MCF 10A (cell line): ENCODE data around the gene ALKBH6. TPM values are rescaled to one million over a fixed set of nuclear protein-coding genes. Genes with fewer than 3 reads are reported as not detected.

ENCODE experiments used
- BruUV-seq: library from RNA; stranded (reverse); fragments of 400-500 nt; replicated peaks from 2 replicates; lab custom pipeline; 2021; lab: Mats Ljungman, UMichigan
- CTCF ChIA-PET: fragments of 300-600 bp; sonication (Branson Sonifier 250); formaldehyde crosslinking; extraction: SDS; loops from one replicate; lab custom pipeline; 2021; ENCODE audit warnings: antibody characterized with exemption, inconsistent platforms; lab: Yijun Ruan, JAX
- POLR2A ChIA-PET: fragments of 300-600, 350-650 bp; sonication (Branson Sonifier 250); formaldehyde crosslinking; extraction: SDS; loops from one replicate; lab custom pipeline; 2020; ENCODE audit warnings: antibody characterized with exemption, inconsistent platforms; lab: Yijun Ruan, JAX
- DNase-seq: peaks from one replicate; pipeline ENCODE4 v3.0.0-alpha.2; 2018; ENCODE audit not compliant: unreplicated experiment
- H3K27ac Mint-ChIP-seq: one replicate; pipeline ENCODE4 v1.8.0; 2022; ENCODE audit warnings: mild to moderate bottlenecking, low read depth, mixed read lengths; ENCODE audit not compliant: unreplicated experiment
- H3K27me3 Mint-ChIP-seq: one replicate; pipeline ENCODE4 v1.8.0; 2022; ENCODE audit warnings: mixed read lengths; ENCODE audit not compliant: insufficient read depth, unreplicated experiment
- H3K36me3 Mint-ChIP-seq: one replicate; pipeline ENCODE4 v1.8.0; 2022; ENCODE audit warnings: mild to moderate bottlenecking, moderate library complexity, mixed read lengths; ENCODE audit not compliant: insufficient read depth, unreplicated experiment
- H3K4me1 Mint-ChIP-seq: one replicate; pipeline ENCODE4 v1.8.0; 2022; ENCODE audit warnings: mixed read lengths; ENCODE audit not compliant: insufficient read depth, unreplicated experiment
- H3K4me3 Mint-ChIP-seq: one replicate; pipeline ENCODE4 v1.8.0; 2022; ENCODE audit warnings: mild to moderate bottlenecking, moderate library complexity, mixed read lengths; ENCODE audit not compliant: unreplicated experiment
- H3K9me3 Mint-ChIP-seq: one replicate; pipeline ENCODE4 v1.8.0; 2022; ENCODE audit warnings: mixed read lengths; ENCODE audit not compliant: unreplicated experiment
- CTCF ChIP-seq: fragments of 200-600 bp; IDR thresholded peaks from one replicate; pipeline ENCODE4 v1.8.0; 2022; ENCODE audit warnings: antibody characterized with exemption, mild to moderate bottlenecking; ENCODE audit not compliant: unreplicated experiment
- intact Hi-C: fragments of 100-400 bp; cut with micrococcal nuclease; formaldehyde crosslinking; loops from 2 replicates; pipeline ENCODE4 v1.14.1; 2022
- total RNA-seq: library from RNA; stranded (reverse); gene quantifications from 2 replicates; pipeline ENCODE4 v1.2.3, GENCODE V29; 2022

The ALKBH6 gene
- total RNA-seq, 1 experiment from 2014 or later = 16.5 TPM

- no TSS peak for BruUV-seq
- POLR2A ChIA-PET = interaction anchor here (1.7 to 2.4 kb wide), 2 partner anchors 12 to 17 kb away, joined by 10 to 12 read pairs; partner anchors contain the start of genes ALKBH6 and SYNE4
- no peak for DNase-seq
- H3K27me3 Mint-ChIP-seq = no peaks in the 10 kb centered on the region
- intact Hi-C loops = no loop called here
- no peak overlapping the region for H3K27ac Mint-ChIP-seq
- H3K4me3 Mint-ChIP-seq = peak overlapping the region; percentile 86
- H3K4me1 Mint-ChIP-seq = peaks cover 21% of the 10 kb centered on the region
- CTCF ChIA-PET = interaction anchor here (0.7 to 1.6 kb wide), 4 partner anchors 9 to 182 kb away, joined by 3 to 4 read pairs (median 3); no protein-coding TSS in a partner anchor
- no peak for TF ChIP-seq CTCF
- H3K36me3 Mint-ChIP-seq = peaks cover 38% of the 10 kb centered on the region
- no peaks in the 10 kb centered on the region for H3K9me3 Mint-ChIP-seq
These were observed 17.2 kb downstream of the ALKBH6 start for GRCh38 chr19:35996777-35997176.

DNA sequence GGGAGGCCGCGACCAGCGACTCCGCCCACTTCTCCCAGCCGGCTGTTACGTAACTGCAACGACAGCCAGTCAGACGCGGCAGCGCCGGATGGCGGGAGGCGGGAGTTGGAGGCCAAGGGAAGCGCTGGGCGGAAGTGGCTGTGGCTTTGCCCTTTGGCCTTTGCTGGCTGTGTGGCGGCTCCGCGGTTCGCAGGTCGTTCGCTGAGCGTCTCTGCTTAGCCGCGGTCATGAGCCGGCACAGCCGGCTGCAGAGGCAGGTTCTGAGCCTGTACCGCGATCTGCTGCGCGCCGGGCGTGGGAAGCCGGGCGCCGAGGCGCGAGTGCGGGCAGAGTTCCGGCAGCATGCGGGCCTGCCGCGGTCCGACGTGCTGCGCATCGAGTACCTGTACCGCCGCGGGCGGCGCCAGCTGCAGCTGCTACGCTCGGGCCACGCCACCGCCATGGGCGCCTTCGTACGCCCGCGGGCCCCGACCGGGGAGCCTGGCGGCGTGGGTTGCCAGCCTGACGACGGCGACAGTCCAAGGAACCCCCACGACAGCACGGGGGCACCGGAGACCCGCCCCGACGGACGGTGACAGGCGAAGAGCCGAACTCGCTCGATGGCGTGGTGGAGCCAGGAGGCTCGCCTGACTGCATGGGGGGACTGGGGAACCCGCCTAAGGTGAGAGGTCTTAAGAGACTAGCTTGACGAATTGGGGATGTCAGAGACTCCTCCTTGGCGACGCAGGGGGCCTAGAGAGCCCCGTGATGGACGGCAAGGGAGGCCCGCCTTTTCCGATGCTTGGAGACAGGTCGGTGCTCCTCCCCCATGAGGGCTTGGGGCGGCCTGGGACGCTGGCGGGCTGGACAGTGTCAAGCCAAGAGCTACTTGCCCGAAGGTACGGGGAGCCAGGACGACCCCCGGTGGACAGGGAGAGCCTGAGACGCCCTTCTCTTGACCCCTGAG lies 18.7 kb downstream of the ALKBH6 start, which contains the start of gene SDHAF1:
SDHAF1 (plus strand) TSS at position 141 of the 946 bp plus-strand sequence; CDS start at position 228, 87 bp downstream.
- POLR2A ChIA-PET = interaction anchor here (0.8 to 2.4 kb wide), 4 partner anchors 14 to 119 kb away, joined by 3 to 12 read pairs (median 7); partner anchors contain the start of genes ALKBH6, POLR2I and SYNE4
- TSS peak; percentile 58 for BruUV-seq
- H3K4me1 Mint-ChIP-seq = peaks cover 21% of the 10 kb centered on the region
- H3K4me3 Mint-ChIP-seq = peak within 1 kb of the TSS; percentile 86
- no peak for TF ChIP-seq CTCF
- H3K9me3 Mint-ChIP-seq = peaks cover 1% of the 10 kb centered on the region
- peak within 1 kb of the TSS; percentile 93 for H3K27ac Mint-ChIP-seq
- intact Hi-C loops = loop anchor here (1.0 kb wide), 1 partner anchor 59 kb away; the partner anchor contains the start of genes THAP8 and WDR62
- peaks cover 31% of the 10 kb centered on the region for H3K36me3 Mint-ChIP-seq
- CTCF ChIA-PET = interaction anchor here (0.6 to 1.6 kb wide), 4 partner anchors 54 to 132 kb away, joined by 3 to 4 read pairs (median 3); no protein-coding TSS in a partner anchor
- no peaks in the 10 kb centered on the region for H3K27me3 Mint-ChIP-seq
- peak; percentile 95 for DNase-seq

DNA sequence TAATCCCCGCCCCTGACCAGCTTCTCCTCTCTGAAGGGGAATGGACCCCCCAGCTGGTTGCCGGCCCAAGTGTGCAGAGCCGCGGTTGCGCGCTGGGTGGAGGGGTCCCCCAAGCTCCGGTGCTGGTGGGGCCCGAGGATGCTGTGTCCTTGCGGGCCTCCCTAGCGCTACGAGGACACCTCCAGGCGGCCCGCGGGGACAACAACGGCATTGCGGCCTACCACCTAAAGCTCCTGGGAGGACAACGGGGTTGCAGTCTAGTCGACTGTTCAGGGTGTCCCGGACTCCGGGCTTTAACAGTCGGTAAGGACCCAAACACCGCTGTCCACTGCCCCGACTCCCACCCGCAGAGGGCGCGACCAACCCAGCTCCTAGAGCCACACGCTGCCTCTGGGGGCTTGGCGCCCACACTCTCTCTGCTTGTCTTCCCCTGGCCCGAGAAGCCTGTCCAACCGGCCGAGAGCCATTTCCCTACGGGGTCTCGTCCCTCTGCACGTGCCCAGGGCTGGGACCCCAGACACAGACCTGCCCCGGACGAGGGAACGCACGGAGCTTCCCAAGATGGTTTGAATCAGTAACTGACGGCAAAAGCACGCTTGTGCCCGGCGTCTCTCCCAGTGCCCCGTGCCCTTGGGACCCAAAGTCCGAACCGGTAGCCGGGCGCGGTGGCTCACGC lies 20.0 kb downstream of the ALKBH6 start:
- peaks cover 7% of the 10 kb centered on the region for H3K9me3 Mint-ChIP-seq
- H3K27me3 Mint-ChIP-seq = no peaks in the 10 kb centered on the region
- CTCF ChIA-PET = interaction anchor here (0.6 to 1.2 kb wide), 2 partner anchors 93 to 630 kb away, joined by 3 to 6 read pairs; no protein-coding TSS in a partner anchor
- no TSS peak for BruUV-seq
- TF ChIP-seq CTCF = no peak
- intact Hi-C loops = no loop called here
- no peak for DNase-seq
- H3K4me1 Mint-ChIP-seq = peaks cover 15% of the 10 kb centered on the region
- H3K27ac Mint-ChIP-seq = no peak overlapping the region
- POLR2A ChIA-PET = interaction anchor here (0.6 to 0.8 kb wide), 3 partner anchors 20 to 507 kb away, joined by 3 to 4 read pairs (median 3); partner anchors contain the start of gene ALKBH6
- peak overlapping the region; percentile 86 for H3K4me3 Mint-ChIP-seq
- H3K36me3 Mint-ChIP-seq = peaks cover 25% of the 10 kb centered on the region
